Hepatocyte (in vitro differentiated cells): Measurements from ENCODE around the gene DOCK8. TPM values are rescaled to one million over a fixed set of nuclear protein-coding genes. Genes with fewer than 3 reads are reported as not detected.
A peak's percentile ranks its signal among the peaks of the same experiment; 100 is the strongest.

ENCODE experiments used
- DNase-seq: peaks from one replicate; pipeline ENCODE4 v3.0.0-alpha.2; 2016; ENCODE audit warnings: low spot score
- H2AFZ ChIP-seq: fragments of 200-600 bp; sonication (generic); 2 replicates; pipeline ENCODE4 v1.6.0; 2016; ENCODE audit warnings: antibody characterized with exemption, mild to moderate bottlenecking
- H3K27ac ChIP-seq: fragments of 200-600 bp; sonication (generic); 2 replicates; pipeline ENCODE4 v1.5.1; 2016; ENCODE audit warnings: mild to moderate bottlenecking
- H3K27me3 ChIP-seq: fragments of 200-600 bp; sonication (generic); 2 replicates; pipeline ENCODE4 v1.6.1; 2016
- H3K36me3 ChIP-seq: fragments of 200-600 bp; sonication (generic); replicated peaks from 2 replicates; pipeline ENCODE4 v1.5.1; 2016; ENCODE audit warnings: low read depth; ENCODE audit not compliant: insufficient read depth
- H3K4me1 ChIP-seq: fragments of 200-600 bp; sonication (generic); 2 replicates; pipeline ENCODE4 v1.5.1; 2016; ENCODE audit warnings: mild to moderate bottlenecking, moderate library complexity; ENCODE audit not compliant: insufficient read depth
- H3K4me2 ChIP-seq: fragments of 200-600 bp; sonication (generic); 2 replicates; pipeline ENCODE4 v1.6.0; 2016
- H3K4me3 ChIP-seq: fragments of 200-600 bp; sonication (generic); 2 replicates; pipeline ENCODE4 v1.5.1; 2016; ENCODE audit warnings: mild to moderate bottlenecking
- H3K79me2 ChIP-seq: fragments of 200-600 bp; sonication (generic); 2 replicates; pipeline ENCODE4 v1.6.0; 2017; ENCODE audit warnings: mild to moderate bottlenecking
- H3K9me2 ChIP-seq: fragments of 200-600 bp; sonication (generic); replicated peaks from 2 replicates; pipeline ENCODE4 v1.6.0; 2017; ENCODE audit warnings: mild to moderate bottlenecking; ENCODE audit not compliant: insufficient read depth
- H3K9me3 ChIP-seq: fragments of 200-600 bp; sonication (generic); 2 replicates; pipeline ENCODE4 v1.5.1; 2016; ENCODE audit warnings: low read depth, mild to moderate bottlenecking
- H4K20me1 ChIP-seq: fragments of 200-600 bp; sonication (generic); 2 replicates; pipeline ENCODE4 v1.6.0; 2016; ENCODE audit warnings: mild to moderate bottlenecking; ENCODE audit not compliant: insufficient read depth, poor library complexity, severe bottlenecking
- EZH2 ChIP-seq: fragments of 200-600 bp; sonication (generic); IDR thresholded peaks from 2 replicates; pipeline ENCODE4 v1.6.1; 2016; ENCODE audit warnings: antibody characterized with exemption, mild to moderate bottlenecking, borderline replicate concordance
- EZH2phosphoT487 ChIP-seq: fragments of 200-600 bp; sonication (generic); IDR thresholded peaks from one replicate; pipeline ENCODE4 v1.6.1; 2018; ENCODE audit warnings: antibody characterized with exemption, mild to moderate bottlenecking, low read depth, moderate library complexity; ENCODE audit not compliant: unreplicated experiment, severe bottlenecking
- WGBS: methylation state at CpG from one replicate; pipeline ENCODE4 v1.1.6; 2016; ENCODE audit warnings: low lambda C conversion rate; ENCODE audit errors: missing lambda C conversion rate; 5-methylcytosine and 5-hydroxymethylcytosine counted together
- polyA plus RNA-seq: library from polyadenylated mRNA; unstranded; fragments of >200 nt; fragmentation: Nextera tagmentation; extraction: Ambion mirVana; gene quantifications from 2 replicates; pipeline ENCODE4 v1.2.1, GENCODE V29; 2016
- total RNA-seq: library from RNA; depleted of rRNA; stranded (reverse); fragments of >200 nt; gene quantifications from 2 replicates; pipeline ENCODE4 v1.2.3, GENCODE V29; 2014
- TF ChIP-seq, protein P1 (sequence below): fragments of 200-600 bp; sonication (generic); IDR thresholded peaks from 2 replicates; pipeline ENCODE4 v1.5.1; 2016; ENCODE audit warnings: antibody characterized with exemption, mild to moderate bottlenecking; ENCODE audit not compliant: poor library complexity

DOCK8 gene
- total and polyA plus RNA-seq, 2 experiments from 2014 or later: 6.5 to 6.6 TPM

DNA sequence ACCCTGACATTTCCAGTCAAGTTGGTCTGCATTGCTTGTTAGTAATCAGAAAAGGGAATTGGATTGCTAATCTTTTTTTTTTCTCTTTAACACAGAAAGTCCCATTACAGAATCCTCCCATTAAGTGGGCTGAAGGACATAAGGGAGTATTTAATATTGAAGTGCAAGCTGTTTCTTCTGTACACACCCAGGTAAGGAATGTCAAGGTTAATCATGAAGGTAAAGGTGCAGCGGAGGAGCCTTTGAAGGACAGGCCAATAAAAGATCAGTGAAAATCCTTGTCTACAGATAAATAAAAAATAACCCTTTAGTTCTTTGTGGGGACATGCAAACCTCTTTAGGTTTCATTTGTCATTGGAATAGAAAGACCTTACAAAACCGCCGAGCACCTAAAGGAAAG is 161.4 kb downstream of the DOCK8 start:
- no peaks in the 10 kb centered on the region for H3K79me2 ChIP-seq
- WGBS: 56% methylated on average over 3 of the region's 3 CpGs
- TF ChIP-seq EZH2 (no peak), EZH2phosphoT487 (no peak)
- TF ChIP-seq, protein P1, sequence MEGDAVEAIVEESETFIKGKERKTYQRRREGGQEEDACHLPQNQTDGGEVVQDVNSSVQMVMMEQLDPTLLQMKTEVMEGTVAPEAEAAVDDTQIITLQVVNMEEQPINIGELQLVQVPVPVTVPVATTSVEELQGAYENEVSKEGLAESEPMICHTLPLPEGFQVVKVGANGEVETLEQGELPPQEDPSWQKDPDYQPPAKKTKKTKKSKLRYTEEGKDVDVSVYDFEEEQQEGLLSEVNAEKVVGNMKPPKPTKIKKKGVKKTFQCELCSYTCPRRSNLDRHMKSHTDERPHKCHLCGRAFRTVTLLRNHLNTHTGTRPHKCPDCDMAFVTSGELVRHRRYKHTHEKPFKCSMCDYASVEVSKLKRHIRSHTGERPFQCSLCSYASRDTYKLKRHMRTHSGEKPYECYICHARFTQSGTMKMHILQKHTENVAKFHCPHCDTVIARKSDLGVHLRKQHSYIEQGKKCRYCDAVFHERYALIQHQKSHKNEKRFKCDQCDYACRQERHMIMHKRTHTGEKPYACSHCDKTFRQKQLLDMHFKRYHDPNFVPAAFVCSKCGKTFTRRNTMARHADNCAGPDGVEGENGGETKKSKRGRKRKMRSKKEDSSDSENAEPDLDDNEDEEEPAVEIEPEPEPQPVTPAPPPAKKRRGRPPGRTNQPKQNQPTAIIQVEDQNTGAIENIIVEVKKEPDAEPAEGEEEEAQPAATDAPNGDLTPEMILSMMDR: no peak

DNA sequence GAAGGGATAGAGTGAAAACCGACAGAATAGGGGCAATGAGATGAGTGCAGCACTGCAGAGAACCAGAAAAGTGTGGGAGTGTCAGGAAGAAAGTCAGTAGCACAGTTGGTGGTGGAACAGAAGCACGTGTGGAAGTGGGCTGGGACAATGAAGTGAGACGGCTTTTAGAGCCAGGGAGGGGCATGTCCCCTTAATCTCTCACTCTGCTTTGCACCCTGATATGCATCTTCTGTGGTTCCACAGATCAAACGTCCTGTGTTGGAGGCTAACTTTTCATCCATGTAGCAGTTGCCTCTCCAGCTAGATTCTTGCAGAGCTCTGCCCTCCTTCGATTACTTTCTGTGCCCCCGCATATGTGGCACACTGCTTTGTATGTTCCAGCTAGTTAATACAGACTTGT is 163.6 kb downstream of the DOCK8 start:
- H3K9me2 ChIP-seq: no peaks in the 10 kb centered on the region
- peaks cover 4% of the 10 kb centered on the region for H3K4me1 ChIP-seq
- no peaks in the 10 kb centered on the region for H3K36me3 ChIP-seq
- no peaks in the 10 kb centered on the region for H3K27me3 ChIP-seq
- no peak overlapping the region for H2AFZ ChIP-seq
- 68% methylated on average over 6 of the region's 6 CpGs for WGBS
- TF ChIP-seq EZH2: no peak
- no peak overlapping the region for H3K27ac ChIP-seq
- no peak for DNase-seq
- no peaks in the 10 kb centered on the region for H3K79me2 ChIP-seq
- H3K4me3 ChIP-seq: no peak overlapping the region
- H4K20me1 ChIP-seq: no peaks in the 10 kb centered on the region
- no peak overlapping the region for H3K4me2 ChIP-seq
- no peaks in the 10 kb centered on the region for H3K9me3 ChIP-seq

More for the DNA sequence above, 161.4 kb downstream of the DOCK8 start:
- Histone ChIP-seq H3K9me3 (no peaks in the 10 kb centered on the region), H3K27me3 (no peaks in the 10 kb centered on the region), H3K27ac (peak overlapping the region; percentile 45), H4K20me1 (no peaks in the 10 kb centered on the region), H3K4me3 (no peak overlapping the region), H3K4me1 (peaks cover 4% of the 10 kb centered on the region), H3K4me2 (peak overlapping the region; percentile 13), H3K36me3 (no peaks in the 10 kb centered on the region), H2AFZ (no peak overlapping the region), H3K9me2 (no peaks in the 10 kb centered on the region)
- DNase-seq: no peak

DNA sequence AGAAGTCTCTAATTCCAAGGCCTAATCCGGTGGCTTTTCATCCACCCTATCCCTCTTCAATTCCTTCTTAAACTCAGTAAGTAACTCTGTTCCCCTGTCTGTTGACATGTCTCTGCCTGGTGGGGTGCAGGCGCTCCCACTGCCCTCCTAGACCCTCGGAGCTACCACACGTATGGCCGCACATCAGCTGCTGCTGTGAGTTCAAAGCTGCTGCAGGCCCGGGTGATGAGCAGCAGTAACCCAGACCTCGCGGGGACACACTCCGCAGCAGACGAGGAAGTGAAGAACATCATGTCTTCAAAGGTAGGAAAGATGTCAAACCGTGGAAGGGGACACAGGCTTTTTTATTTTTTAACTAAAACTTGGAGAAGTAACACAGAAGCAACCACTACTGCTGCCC is 167.7 kb downstream of the DOCK8 start:
- Histone ChIP-seq H3K36me3 (no peaks in the 10 kb centered on the region), H3K27ac (no peak overlapping the region), H3K79me2 (no peaks in the 10 kb centered on the region), H2AFZ (no peak overlapping the region), H3K4me3 (no peak overlapping the region), H3K9me3 (no peaks in the 10 kb centered on the region), H3K27me3 (no peaks in the 10 kb centered on the region), H3K9me2 (no peaks in the 10 kb centered on the region), H3K4me2 (no peak overlapping the region), H4K20me1 (no peaks in the 10 kb centered on the region), H3K4me1 (no peaks in the 10 kb centered on the region)
- WGBS: 89% methylated on average over 11 of the region's 11 CpGs
- TF ChIP-seq, protein P1: no peak
- TF ChIP-seq EZH2phosphoT487 (no peak), EZH2 (no peak)
- no peak for DNase-seq

DNA sequence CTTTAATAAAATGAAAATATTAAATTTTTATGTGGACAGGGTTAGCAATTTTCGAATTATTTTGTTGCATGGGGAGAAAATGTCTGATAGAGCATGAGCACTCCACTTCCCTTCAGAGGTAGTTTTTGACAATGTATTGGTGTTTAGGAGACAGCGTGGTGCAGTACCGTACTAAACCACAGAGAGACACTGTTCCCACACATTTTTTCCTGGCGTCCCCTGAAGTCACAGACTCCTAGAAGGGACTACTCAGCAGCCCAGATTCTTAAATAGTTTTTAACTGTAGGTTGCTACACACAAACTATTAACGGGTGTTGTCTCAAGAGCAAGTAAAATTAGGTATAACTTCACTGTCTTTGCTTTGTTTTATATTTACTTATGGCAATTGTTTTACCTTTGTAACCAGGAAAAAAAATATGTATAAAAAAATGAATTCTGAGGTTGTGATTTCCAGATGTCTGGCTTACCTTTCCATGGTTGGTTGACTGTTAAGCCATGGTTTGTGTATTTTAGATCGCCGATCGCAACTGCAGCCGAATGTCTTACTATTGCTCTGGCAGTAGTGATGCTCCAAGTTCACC is 171.2 kb downstream of the DOCK8 start:
- TF ChIP-seq EZH2 (no peak), EZH2phosphoT487 (no peak)
- TF ChIP-seq, protein P1: peak; percentile 90
- H3K9me2 ChIP-seq: no peaks in the 10 kb centered on the region
- H3K79me2 ChIP-seq: no peaks in the 10 kb centered on the region
- H3K27ac ChIP-seq: no peak overlapping the region
- H3K4me2 ChIP-seq: no peak overlapping the region
- H3K27me3 ChIP-seq: no peaks in the 10 kb centered on the region
- H3K4me1 ChIP-seq: no peaks in the 10 kb centered on the region
- no peak overlapping the region for H3K4me3 ChIP-seq
- no peaks in the 10 kb centered on the region for H4K20me1 ChIP-seq
- peak; percentile 79 for DNase-seq
- H2AFZ ChIP-seq: no peak overlapping the region
- no peaks in the 10 kb centered on the region for H3K9me3 ChIP-seq
- no peaks in the 10 kb centered on the region for H3K36me3 ChIP-seq
- WGBS: 36% methylated on average over 9 of the region's 9 CpGs
